T-helper 1 cell treated with Interleukin-12 subunit alpha and Interleukin-12 subunit beta and Interleukin-4 antibody, amounts not matched to agents 30 μg/mL and 1 μg/mL, for 36 hours (primary cell): Measurements from ENCODE around the gene RDX.
"Not testable (repeated sequence)": the region's sequence is repeated elsewhere in the genome, so short reads cannot be mapped to it uniquely, and the experiment has no call there.

Experiments used
- H3K27ac Mint-ChIP-seq: one replicate; pipeline ENCODE4 v1.8.0; 2021; ENCODE audit warnings: mild to moderate bottlenecking, mixed read lengths
- H3K27me3 Mint-ChIP-seq: one replicate; pipeline ENCODE4 v1.8.0; 2021; ENCODE audit warnings: low read depth, mixed read lengths
- H3K36me3 Mint-ChIP-seq: one replicate; pipeline ENCODE4 v1.8.0; 2021; ENCODE audit warnings: low read depth, mixed read lengths
- H3K4me1 Mint-ChIP-seq: one replicate; pipeline ENCODE4 v1.8.0; 2021; ENCODE audit warnings: low read depth, mixed read lengths
- H3K4me3 Mint-ChIP-seq: one replicate; pipeline ENCODE4 v1.8.0; 2021; ENCODE audit warnings: mild to moderate bottlenecking, moderate library complexity, mixed read lengths
- H3K9me3 Mint-ChIP-seq: one replicate; pipeline ENCODE4 v1.8.0; 2021; ENCODE audit warnings: mixed read lengths

The RDX gene

DNA sequence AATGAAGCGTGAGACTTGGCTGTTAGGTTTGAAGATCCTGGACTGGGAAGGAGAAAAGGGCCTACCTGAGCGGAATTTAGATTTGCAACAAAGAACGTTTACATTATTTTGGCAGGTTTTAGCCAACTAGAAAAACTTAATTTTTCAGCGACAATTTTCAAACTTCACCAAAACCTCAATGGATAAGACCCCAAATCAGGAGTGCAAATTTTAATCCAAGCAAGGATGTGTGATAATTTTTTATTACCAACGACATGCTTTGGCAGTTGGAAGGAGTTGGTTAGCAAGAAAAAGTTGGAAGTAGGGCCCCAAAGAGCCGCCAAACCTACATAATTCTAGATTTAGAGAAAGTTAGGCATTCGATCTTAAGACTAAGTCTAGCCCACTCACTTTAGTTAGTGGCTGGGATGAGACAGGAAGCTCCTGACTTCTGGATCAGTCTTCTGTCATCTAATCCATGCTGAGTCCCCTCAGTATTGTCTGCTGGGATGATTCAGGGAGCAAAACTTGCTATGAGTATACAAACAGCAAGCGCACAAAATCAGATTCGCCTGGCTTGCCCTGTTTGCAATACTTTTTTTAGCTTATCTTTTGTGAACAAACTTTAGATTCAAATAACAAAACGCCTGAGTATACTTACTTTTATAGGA, 787 bp upstream of the RDX start:
- Mint-ChIP-seq H3K27ac (peak overlapping the region; percentile 45), H3K9me3 (no peaks in the 10 kb centered on the region), H3K27me3 (no peaks in the 10 kb centered on the region), H3K4me3 (peak overlapping the region; percentile 56), H3K4me1 (peaks cover 31% of the 10 kb centered on the region), H3K36me3 (peaks cover 3% of the 10 kb centered on the region)

DNA sequence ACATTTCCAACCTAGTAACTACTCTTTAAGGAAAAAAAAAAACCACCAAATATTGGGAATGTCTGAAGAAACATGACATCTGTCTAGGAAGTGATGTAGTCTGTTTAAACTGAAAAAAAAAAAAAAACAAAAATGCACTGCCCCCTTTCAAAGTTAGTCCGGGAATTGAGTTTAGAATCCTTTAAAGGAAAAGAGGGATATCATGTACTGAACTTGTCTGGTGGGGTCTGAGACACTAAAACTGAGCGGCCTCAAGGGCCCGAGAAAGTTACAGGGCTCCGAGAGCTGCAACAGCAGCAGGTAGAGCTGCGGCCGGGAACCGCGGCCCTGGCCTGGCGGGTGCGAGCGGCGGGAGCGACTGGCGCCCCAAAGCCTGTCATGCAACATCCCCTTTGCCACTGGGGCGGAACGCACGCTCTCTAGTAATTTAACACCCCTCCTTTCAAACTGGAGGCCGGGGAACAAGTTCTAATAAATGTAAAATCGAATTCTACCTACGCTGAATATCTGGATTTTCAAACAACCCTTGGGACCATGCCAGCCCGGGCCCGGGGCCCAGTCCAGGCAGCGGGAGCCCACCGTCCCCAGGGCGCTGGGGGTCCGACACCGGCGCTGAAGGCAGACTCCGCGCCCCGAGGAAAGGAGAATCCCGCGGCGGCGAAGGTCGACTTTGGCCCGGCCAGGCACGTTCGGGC, 736 bp downstream of the RDX start:
- Mint-ChIP-seq H3K27me3 (no peaks in the 10 kb centered on the region), H3K27ac (peak overlapping the region; percentile 88), H3K4me1 (peaks cover 43% of the 10 kb centered on the region), H3K4me3 (peak overlapping the region; percentile 92), H3K9me3 (no peaks in the 10 kb centered on the region), H3K36me3 (peaks cover 12% of the 10 kb centered on the region)

DNA sequence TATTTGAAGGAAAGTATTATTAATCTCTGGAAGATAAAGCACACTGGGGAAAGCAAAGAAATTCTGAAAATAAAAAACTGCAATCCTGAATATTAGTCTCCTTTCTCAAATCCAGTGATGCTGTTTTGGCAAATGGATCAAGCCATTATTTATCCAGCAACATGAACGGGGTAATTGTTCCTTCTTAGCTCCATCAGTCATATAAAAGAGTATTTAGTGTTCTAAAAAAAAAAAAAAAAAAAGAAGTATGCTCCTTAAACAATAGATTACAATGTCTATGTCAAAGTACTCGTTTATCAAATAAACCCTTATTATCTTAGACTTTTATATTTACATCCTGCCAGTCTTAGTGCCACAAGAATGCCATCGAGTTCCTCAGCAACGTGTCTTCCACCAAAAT, 1.3 kb downstream of the RDX start:
- Mint-ChIP-seq H3K4me3 (peak overlapping the region; percentile 92), H3K27ac (no peak overlapping the region), H3K36me3 (peaks cover 12% of the 10 kb centered on the region), H3K9me3 (no peaks in the 10 kb centered on the region), H3K4me1 (peaks cover 43% of the 10 kb centered on the region), H3K27me3 (no peaks in the 10 kb centered on the region)

DNA sequence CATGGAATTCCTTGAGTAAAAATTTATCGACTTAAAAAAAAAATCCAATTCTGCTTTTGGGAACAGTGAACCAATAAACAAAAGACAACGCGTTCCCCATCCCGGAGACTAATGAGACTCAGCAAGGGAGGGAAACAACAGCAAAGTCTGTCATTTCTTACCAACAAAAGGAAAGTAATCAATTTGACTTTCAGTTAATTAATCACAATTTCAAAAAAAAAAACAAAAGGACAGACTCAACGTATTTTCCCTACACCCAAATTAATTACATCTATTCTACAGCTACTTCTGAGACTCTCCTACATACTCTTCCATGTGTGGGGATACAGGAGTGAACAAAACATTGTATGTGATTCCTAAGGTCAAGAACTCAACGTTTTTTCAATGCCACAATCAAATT, 1.9 kb downstream of the RDX start:
- Mint-ChIP-seq H3K9me3 (no peaks in the 10 kb centered on the region), H3K27ac (no peak overlapping the region), H3K4me1 (peaks cover 45% of the 10 kb centered on the region), H3K36me3 (peaks cover 12% of the 10 kb centered on the region), H3K27me3 (no peaks in the 10 kb centered on the region), H3K4me3 (peak overlapping the region; percentile 92)

DNA sequence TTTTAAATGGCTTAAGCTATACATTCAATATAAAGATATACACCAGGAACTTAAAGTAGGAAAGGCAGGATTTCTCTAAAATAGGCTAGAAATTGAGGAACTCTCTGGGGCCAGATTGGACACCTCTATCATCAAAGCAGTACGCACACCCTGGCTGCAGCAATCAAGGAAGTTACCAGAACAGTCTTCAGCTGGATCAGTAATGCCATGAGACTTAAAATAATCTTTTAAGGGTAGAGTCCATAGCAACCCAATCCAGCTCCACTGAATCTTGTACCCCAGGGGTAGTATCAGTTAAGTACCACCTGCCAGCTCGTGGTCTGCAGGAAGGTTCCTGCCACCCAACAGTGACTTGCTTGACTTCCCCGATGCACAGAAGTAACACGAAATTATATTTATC, 3.0 kb downstream of the RDX start:
- Mint-ChIP-seq H3K27ac (no peak overlapping the region), H3K4me1 (peaks cover 46% of the 10 kb centered on the region), H3K4me3 (peak overlapping the region; percentile 92), H3K36me3 (peaks cover 12% of the 10 kb centered on the region), H3K27me3 (no peaks in the 10 kb centered on the region), H3K9me3 (no peaks in the 10 kb centered on the region)

DNA sequence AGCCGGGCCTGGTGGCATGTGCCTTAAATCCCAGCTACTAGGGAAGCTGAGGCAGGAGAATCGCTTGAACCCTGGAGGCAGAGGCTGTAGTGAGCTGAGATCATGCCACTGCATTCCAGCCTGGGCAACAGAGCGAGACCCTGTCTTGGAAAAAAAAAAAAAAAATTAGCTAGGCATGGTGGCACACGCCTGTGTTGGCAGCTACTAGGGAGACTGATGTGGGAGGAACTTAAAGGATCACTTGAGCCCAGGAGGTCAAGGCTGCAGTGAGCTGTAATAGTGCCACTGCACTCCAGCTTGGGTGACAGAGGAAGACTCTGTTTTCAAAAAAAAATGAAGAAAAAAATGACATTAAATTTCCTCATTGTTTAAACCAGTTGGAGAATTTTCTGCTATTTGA, 4.3 kb downstream of the RDX start:
- peaks cover 54% of the 10 kb centered on the region for H3K4me1 Mint-ChIP-seq
- not testable (repeated sequence) for H3K4me3 Mint-ChIP-seq

DNA sequence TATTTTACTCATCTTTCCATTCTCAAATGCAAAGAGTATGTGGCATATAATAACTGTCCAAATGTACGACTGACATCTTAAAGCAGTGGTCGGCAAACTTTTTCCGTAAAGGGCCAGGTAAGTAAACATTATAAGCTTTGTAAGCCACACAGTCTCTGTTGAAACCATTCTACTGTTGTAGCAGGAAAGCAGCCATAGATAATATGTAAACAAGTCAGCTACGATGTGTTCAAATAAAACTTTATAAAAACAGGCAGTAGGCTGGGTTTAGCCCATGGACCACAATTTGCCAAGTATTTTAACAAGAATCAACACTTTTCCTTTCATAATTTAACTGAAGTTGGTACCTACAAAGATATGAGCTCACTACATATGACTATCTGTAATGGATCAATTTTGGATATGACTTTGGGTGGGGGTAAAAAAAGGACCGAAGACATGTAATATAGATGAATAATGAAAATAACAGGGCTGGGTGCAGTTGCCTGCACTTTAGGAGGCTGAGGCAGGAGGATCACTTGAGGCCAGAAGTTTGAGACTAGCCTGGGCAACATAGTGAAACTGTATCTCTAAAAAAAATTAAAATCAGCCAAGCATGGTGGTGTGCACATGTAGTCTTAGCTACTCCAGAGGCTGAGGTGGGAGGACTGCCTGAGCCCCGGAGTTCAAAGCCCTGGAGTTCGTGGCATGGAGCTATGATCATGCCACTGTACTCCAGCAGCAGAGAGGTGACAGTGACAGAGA, 5.7 kb downstream of the RDX start:
- Mint-ChIP-seq H3K4me3 (no peak overlapping the region), H3K4me1 (peaks cover 59% of the 10 kb centered on the region), H3K9me3 (no peaks in the 10 kb centered on the region), H3K27ac (peak overlapping the region; percentile 37), H3K27me3 (no peaks in the 10 kb centered on the region), H3K36me3 (peaks cover 15% of the 10 kb centered on the region)

More for the DNA sequence above, 4.3 kb downstream of the RDX start:
- not testable (repeated sequence) for H3K27me3 Mint-ChIP-seq, H3K9me3 Mint-ChIP-seq, H3K27ac Mint-ChIP-seq
- H3K36me3 Mint-ChIP-seq: peaks cover 12% of the 10 kb centered on the region

DNA sequence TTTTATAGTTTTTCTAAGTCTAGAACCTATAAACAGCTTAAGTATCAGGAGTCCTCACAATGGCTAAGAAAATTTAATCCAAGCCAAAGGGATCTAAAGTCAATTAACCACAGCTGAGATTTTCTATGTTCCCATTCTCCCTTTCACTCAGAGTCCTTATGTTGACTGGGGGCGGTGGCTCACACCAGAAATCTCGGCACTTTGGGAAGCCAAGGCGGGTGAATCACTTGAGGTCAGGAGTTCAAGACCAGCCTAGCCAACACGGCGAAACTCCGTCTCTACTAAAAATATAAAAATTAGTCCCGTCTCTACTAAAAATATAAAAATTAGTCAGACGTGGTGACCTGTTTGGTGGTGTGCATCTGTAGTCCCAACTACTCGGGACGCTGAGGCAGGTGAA, 6.9 kb downstream of the RDX start:
- Mint-ChIP-seq H3K36me3 (peaks cover 12% of the 10 kb centered on the region), H3K4me1 (peaks cover 55% of the 10 kb centered on the region), H3K27me3 (no peaks in the 10 kb centered on the region), H3K27ac (no peak overlapping the region), H3K9me3 (no peaks in the 10 kb centered on the region), H3K4me3 (no peak overlapping the region)

DNA sequence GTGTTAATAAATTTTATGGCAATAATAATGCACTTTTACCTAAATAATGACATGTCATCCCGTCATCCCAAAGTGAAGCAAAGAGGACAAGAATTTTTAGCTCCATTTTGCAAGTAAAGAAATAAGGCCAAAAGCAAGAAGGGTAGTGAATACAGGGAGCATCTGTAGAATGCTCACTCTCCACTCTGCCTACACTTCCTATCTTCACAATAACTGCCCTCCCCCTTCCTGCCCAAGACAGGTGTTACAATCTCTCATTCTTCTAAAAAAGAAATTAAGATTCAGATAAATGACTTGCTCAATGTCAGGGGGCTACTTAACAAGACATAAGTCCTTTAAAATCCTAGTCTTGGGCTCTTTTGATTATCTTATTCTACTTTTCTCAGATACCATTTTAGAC, 8.9 kb downstream of the RDX start:
- Mint-ChIP-seq H3K27me3 (no peaks in the 10 kb centered on the region), H3K27ac (peak overlapping the region; percentile 31), H3K9me3 (no peaks in the 10 kb centered on the region), H3K36me3 (peaks cover 16% of the 10 kb centered on the region), H3K4me1 (peaks cover 43% of the 10 kb centered on the region), H3K4me3 (no peak overlapping the region)

DNA sequence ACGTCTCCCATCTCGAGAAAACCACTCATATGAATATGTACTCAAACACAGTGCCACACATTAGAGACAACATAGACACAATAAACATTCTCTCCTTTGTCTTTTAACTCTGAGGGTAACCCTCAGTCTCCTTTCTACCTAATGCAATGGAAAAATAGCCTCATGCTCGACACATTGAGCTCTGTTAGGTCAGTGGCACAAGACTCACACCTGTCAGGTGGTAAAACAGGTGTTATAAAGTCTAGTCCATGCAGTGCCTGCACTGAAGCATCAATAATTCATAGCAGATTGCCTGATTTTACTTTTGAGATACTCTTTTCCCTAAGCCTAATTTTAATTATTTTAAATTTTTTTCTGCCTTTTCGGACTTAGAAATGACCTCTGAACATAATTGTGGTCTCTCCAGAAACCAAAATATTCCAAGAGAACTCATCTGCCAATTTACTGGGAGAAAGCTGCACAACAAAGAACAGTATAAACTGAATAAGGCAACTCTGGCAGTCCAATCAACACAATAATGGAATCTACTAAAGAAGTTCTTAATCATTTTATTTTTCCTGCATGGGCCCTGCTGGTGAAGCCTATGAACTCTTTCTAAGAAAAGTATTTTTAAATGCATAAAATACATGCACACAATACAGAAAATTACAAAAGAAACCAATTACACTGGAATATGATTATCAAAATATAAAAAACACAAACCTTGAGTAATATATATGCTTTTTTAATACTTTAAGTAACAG, 9.9 kb downstream of the RDX start:
- Mint-ChIP-seq H3K36me3 (peaks cover 18% of the 10 kb centered on the region), H3K9me3 (no peaks in the 10 kb centered on the region), H3K27ac (no peak overlapping the region), H3K27me3 (no peaks in the 10 kb centered on the region), H3K4me1 (peaks cover 44% of the 10 kb centered on the region), H3K4me3 (no peak overlapping the region)

DNA sequence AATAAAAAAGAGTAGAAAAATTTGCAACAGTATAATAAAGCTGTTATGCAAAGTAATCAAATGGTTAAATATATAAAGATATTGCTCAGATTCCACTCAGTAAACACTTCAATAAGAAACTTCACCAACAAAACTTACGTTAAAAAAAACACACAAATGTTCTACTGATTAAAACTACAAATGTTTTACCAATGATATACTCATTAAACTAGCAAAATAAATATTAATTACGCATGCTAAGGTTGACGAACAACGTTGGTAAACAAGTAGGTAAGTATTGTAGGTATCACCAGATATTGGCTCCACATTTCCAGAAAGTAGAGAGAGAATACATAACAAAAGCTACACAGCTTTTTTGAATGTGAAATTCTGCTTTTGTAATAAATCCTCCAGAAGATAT, 12.6 kb downstream of the RDX start:
- no peaks in the 10 kb centered on the region for H3K27me3 Mint-ChIP-seq
- no peak overlapping the region for H3K27ac Mint-ChIP-seq
- no peaks in the 10 kb centered on the region for H3K9me3 Mint-ChIP-seq
- peaks cover 16% of the 10 kb centered on the region for H3K36me3 Mint-ChIP-seq
- H3K4me1 Mint-ChIP-seq: peaks cover 34% of the 10 kb centered on the region
- H3K4me3 Mint-ChIP-seq: no peak overlapping the region

DNA sequence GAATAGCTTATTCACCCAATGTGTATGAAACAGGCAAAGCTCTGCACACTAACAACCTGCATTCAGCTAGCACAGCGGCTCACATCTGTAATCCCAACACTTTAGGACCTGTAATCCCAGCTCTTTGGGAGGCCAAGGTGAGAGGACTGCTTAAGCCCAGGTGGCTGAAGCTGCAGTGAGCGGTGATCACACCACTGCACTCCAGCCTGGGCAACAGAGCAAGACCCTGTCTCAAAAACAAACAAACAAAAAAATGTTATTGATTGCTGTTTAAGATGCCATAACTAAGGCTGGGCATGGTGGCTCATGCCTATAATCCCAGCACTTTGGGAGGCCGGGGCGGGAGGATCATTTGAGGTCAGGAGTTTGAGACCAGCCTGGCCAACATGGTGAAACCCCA, 15.8 kb downstream of the RDX start:
- not testable (repeated sequence) for H3K27ac Mint-ChIP-seq, H3K27me3 Mint-ChIP-seq, H3K4me3 Mint-ChIP-seq, H3K9me3 Mint-ChIP-seq
- Mint-ChIP-seq H3K4me1 (peaks cover 24% of the 10 kb centered on the region), H3K36me3 (peaks cover 35% of the 10 kb centered on the region)

DNA sequence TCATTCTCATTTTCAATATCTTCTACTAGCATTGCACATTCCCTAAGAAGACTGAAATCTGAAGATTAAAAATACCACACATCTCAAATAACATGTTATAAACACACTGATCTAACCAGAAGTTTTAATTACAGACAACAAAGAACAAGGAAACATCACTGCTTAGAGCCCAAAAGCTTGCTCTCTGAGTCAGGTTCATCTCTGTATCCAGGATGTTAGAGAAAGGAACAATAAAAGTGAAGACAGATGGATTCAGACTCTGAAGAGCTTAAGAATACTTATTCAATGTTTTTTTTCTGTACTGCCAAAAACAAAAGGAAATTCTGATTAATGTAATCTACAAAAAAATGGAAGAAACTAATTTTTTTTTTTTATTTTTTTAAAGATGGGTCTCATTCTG, 16.5 kb downstream of the RDX start:
- Mint-ChIP-seq H3K27me3 (no peaks in the 10 kb centered on the region), H3K36me3 (peaks cover 35% of the 10 kb centered on the region), H3K4me3 (no peak overlapping the region), H3K27ac (peak overlapping the region; percentile 31), H3K4me1 (peaks cover 22% of the 10 kb centered on the region), H3K9me3 (no peaks in the 10 kb centered on the region)

DNA sequence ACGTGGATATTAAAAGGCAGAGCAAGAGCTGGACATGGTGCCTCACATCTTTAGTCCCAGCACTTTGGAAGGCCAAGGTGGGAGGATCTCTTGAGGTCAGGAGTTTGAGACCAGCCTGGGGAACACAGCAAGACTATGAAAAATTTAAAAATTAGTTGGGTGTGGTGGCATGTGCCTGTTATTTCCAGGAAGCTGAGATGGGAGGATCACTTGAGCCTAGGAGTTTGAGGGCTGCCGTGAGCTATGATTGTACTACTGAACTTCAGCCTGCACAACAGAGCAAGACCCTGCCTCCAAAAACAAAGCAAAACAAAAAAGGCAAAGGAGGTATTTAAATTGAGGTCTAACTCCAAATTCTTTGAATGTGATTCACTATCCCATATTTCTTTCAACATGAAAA, 23.5 kb downstream of the RDX start:
- Mint-ChIP-seq H3K27ac (no peak overlapping the region), H3K4me3 (no peak overlapping the region), H3K4me1 (peaks cover 32% of the 10 kb centered on the region), H3K36me3 (peaks cover 27% of the 10 kb centered on the region), H3K9me3 (no peaks in the 10 kb centered on the region), H3K27me3 (no peaks in the 10 kb centered on the region)
